HG03045 (cell line): ENCODE measurements around the gene CLDN1.

Source experiments
- ATAC-seq: cut with Tn5 transposase; IDR thresholded peaks from one replicate; pipeline ENCODE4 v1.9.1; 2021; ENCODE audit warnings: mild to moderate bottlenecking, moderate library complexity; ENCODE audit not compliant: unreplicated experiment

CLDN1 gene, protein sequence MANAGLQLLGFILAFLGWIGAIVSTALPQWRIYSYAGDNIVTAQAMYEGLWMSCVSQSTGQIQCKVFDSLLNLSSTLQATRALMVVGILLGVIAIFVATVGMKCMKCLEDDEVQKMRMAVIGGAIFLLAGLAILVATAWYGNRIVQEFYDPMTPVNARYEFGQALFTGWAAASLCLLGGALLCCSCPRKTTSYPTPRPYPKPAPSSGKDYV

GRCh38 chr3:190321789-190322603, at the start of gene CLDN1:
CLDN1 (minus strand) TSS chr3:190322446; CDS start chr3:190322206, 240 bp downstream.
- ATAC-seq = peak; percentile 82

GRCh38 chr3:190371152-190371551, 48.9 kb upstream of the CLDN1 start:
- ATAC-seq = no peak

DNA sequence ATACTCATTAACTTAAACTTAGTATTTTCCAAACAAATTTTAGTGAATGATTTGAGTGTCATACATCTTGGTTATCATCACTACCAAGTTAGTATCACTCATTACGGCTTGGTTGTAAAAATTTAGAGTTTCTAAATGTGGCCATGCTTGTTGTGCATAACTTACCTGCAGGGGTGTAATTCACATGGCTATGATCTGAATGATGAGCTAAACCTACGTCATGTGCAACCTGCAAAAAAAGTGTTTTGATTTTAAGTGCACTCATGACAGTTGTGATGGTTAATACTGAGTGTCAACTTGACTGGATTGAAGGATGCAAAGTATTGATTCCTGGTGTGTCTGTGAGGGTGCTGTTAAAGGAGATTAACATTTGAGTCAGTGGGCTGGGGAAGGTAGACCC, 48.1 kb upstream of the CLDN1 start:
- ATAC-seq = no peak

DNA sequence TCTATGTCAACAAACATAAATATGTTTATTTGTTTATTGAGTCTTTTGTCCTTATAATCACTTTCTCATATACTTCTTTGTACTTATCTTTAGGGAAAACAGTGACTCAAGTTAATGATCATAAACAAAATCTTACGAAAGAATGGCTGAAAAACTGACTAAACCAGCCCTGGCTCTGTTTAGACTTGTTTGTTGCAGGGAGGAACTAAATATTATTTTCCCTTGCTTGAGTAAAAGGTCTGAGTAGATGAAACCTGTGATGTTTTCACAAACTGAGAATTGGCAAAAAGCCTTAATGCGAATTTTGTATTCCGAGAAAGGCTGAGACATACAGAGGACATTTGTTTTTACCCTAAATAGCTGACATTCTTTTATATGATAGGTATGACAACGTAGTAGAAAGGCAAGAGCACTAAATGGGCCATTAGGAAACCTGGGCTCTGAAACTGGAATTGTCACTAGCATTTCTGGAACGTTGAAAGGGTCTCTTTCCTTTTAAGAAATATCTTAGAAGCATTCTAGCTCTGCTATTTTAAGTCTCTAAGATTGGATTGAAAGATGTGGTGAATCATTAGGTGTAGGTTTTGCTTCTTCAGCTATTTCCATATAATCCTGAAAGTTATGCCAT, 47.5 kb upstream of the CLDN1 start:
- no peak for ATAC-seq

DNA sequence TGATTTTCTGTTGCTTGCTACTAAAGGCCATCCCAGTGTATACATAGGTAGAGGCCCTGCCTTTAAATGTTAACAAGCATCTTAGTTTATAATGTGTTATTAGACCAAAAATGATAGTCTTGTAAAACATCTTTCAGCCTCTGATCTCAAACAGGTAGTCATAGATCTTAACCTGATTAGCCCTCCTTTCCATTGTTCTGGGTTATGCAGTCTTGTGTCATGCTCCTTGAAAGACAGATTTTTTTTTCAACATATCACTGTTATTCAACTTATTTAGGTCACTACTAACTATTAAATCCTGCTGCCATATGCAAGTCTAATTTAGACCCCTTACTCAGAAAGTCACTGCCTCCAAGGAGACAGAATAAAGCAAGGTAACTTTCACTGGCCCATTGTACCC, 46.6 kb upstream of the CLDN1 start:
- no peak for ATAC-seq

GRCh38 chr3:190366133-190366532, 43.9 kb upstream of the CLDN1 start:
- ATAC-seq = no peak

DNA sequence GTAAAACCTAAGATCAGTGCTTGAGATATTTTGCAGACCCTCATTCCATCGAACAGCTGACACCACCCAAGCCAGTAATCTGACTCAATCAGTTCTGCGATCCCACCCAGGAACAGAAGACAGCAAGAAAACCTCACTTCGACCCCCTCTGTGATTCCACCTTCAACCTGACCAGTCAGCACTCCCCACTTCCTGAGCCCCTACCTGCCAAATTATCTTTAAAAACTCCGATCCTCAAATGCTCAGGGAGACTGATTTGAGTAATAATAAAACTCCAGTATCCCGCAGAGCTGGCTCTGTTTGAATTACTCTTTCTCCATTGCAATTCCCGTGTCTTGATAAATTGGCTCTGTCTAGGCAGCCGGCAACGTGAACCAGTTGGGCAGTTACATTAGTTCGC, 40.0 kb upstream of the CLDN1 start:
- ATAC-seq = no peak

GRCh38 chr3:190361791-190362190, 39.5 kb upstream of the CLDN1 start:
- ATAC-seq = no peak

DNA sequence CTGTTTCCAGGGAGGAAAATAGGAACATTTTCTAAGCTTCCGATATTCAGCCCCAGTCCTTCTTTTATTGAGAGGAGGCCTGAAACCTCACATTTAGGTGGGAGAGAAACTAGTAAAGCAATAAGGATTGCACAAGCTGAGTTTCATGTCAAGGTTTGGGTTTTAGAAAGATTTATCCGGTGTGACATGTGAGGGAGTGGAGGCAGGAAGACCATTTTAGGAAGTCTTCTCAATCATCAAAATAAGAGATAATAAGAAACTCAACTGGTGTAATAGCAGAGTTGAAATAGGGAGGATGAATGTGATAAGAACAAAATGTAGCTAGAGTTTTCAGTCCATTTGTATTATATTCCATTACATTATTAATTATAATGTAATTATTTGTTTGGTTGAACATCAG, 38.0 kb upstream of the CLDN1 start:
- no peak for ATAC-seq

DNA sequence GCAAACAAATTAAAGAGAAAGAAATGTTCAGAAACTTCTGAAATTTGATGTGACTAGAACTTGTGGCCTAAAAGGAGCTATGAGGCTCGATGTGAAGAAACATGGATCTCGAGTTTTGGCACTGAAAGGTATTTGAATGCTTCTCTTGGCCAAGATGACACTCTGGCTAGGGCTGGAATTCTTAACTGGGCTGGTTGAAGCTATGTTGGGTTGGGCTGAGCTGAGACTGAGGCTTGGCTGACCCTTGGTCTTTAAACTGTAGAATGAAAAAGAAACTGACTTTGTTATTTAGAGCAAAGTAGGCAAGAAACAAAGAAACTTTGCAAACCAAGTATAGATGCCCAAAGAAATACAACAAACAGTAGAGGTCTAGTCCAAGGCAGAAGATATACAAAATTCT, 37.6 kb upstream of the CLDN1 start:
- ATAC-seq = no peak

DNA sequence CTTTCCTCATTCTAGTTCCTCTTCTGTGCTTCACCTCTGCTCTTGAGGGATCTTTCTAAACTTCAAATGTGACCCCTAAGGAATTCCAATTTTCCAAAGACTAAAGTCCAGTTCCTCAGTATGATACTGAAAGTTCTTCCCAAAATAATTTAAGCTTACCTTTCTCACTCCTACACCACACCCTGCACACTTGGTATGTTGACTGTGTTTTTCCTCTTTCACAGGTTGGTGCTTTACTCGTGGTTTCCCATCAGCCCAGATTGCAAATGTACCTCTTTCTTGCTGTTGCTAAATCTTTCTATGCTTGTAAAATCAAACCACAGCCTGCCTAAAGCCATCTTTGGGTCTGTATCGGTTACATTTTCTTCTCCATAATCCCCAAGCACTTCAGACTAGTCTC, 35.2 kb upstream of the CLDN1 start:
- no peak for ATAC-seq

- no peak for ATAC-seq
These were observed 34.0 kb upstream of the CLDN1 start for GRCh38 chr3:190356246-190356645.

DNA sequence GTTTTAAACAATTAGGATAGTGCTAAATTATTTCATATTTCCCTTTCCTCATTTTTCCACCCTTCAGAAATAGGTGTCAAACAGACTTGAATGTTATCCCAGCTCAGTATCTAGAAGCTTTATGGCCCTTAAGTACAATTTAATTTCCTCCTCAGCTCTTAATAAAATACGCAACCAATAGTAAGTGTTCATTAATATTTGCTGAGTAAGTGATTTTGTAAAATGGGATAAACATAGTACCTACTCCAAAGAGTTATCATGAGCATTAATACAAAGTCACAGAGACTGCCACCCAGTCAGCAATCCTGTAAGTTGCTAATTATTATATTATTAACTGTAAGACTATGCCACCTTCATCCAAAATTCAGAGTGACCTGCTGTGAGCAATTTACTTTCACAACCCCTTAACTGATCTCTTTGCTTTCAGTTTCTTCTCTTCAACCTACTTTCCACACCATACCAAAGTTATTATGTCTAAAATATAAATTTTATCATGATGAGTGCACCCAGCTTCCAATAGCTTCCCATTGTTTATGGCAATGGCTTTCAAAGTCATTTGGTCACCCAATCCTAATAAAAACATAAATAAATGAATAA, 30.7 kb upstream of the CLDN1 start:
- ATAC-seq = no peak

DNA sequence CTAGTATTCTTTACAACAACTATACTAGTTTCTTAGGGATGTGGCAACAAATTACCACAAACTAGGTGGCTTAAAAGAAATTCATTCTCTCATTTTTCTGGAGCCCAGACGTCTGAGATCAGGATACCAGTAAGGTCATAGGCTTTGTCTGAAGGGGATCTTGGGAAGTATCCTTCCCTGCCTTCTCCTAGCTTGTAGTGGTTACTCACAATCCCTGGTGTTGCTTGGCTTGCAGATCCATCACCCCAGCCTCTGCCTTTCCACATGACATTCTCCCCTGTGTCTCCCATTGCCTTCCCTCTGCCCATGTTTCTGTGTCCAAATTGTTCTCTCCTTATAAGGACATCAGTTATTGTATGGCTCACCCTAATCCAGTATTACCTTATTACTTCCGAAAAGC, 24.3 kb upstream of the CLDN1 start:
- ATAC-seq = no peak

DNA sequence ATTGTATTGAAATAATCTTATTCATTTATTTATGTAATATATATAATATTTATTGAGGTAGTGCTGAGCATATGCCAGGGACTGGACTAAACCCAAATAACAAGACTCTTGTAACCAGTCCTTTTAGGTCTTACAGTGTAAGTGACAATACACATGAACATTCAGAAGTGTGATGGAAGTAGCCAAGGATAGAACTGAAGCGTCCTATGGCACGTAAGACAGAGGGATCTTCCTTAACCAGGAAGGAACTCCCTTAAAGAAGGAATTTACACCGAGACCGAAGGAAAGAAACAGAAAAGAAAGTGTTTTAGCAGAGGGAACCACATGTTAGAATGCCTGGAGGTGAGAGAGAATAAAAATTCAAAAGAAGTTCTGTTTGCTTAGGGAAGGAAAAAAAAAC, 23.6 kb upstream of the CLDN1 start:
- no peak for ATAC-seq

DNA sequence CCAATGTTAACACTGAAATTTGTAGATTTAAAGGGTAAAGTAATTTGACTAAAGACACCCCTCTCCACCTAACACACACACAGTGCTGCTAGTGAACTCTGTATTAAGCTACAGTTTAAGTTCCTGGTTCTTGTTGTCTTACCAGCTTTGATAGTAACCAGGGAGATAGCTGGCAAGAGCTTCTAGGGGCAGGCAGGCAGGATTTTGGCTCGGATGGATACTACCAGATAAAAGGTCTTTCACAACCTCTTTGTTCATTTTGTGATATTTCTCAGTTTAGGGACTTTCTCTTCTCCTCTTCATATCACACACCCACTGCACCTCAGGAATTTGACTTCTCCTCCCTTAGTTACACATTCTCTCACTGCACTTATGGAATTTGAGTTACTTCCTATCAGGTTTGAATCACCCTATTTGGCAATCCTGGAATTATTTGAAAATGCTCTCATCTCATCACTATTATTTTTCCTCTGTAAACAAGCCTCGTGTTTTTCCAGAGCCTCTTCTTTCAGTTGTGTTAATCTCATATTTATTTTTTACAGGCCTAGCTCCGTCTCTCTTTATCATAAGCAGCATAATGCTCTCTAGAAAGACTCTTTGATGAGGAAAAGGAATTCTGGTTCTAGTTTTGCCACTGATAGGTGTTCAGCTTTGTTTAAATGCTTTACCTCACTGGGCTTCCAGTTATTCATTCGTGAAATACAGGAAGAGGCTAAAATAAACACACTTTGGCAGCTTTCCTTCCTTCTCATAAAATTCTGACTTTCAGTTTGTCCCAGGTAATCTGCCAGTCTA, 23.0 kb upstream of the CLDN1 start:
- ATAC-seq = no peak

DNA sequence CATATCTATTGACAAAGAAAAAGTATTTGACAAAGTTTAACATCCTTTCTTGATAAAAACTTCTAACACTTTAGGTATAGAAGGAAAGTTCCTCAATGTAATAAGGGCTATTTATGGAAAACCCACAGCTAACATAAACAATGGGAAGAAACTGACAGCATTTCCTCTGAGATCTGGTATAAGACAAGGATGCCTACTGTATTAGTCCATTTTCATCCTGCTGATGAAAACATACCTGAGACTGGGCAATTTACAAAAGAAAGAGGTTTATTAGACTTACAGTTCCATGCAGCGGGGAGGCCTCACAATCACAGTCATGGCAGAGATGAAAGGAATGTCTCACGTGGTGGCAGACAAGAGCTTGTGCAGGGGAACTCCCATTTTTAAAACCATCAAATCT, 17.8 kb upstream of the CLDN1 start:
- ATAC-seq = no peak

- ATAC-seq = no peak
These were observed 16.9 kb upstream of the CLDN1 start for GRCh38 chr3:190339130-190339529.

DNA sequence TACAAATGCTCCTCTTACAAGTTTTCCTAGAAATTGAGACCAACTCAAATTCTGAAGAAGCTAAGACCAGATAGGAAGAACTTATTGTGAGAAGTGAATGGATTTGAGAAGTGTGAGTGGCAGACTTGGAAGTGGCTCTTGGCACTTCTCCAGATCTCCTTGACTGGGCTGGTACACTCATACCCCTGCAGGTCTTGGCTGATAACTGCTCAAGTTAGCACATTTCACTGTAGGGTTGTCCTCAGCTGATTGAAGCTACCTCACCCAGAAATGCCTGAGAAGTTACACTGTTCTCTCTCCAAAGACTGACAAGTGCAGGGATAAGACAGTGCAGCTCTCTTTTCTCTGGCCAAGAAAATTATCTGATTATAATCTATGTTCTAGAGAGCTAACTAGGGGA, 16.5 kb upstream of the CLDN1 start:
- ATAC-seq = no peak

- ATAC-seq = no peak
These were observed 15.1 kb upstream of the CLDN1 start for GRCh38 chr3:190337301-190337700.
